Ovary (tissue), 10 donors: ENCODE measurements around the gene MRRF. TPM values are rescaled to one million over a fixed set of nuclear protein-coding genes. Genes with fewer than 3 reads are reported as not detected.

ENCODE experiments used
- DNase-seq, 5 donors: peaks; one replicate each; pipeline ENCODE4 v3.0.0-alpha.2; 2019 to 2020
- H3K27ac ChIP-seq, 2 donors: fragments of 200-600 bp; one replicate each; pipeline versions ENCODE4 v1.5.1 to v1.8.0; 2019 to 2022
- H3K27me3 ChIP-seq: fragments of 200-600 bp; one replicate; pipeline ENCODE4 v1.8.0; 2022
- H3K36me3 ChIP-seq: fragments of 200-600 bp; sonication (generic); one replicate; pipeline ENCODE4 v1.5.1; 2019
- H3K4me1 ChIP-seq: one replicate; pipeline ENCODE4 v1.8.1; 2013; ENCODE audit warnings: mild to moderate bottlenecking, moderate library complexity; ENCODE audit not compliant: insufficient read depth
- H3K4me3 ChIP-seq: fragments of 200-600 bp; sonication (generic); one replicate; pipeline ENCODE4 v1.5.1; 2017
- H3K9me3 ChIP-seq, 2 donors: fragments of 200-600 bp in 1 of 2; sonication (generic) in 1 of 2; one replicate each; pipeline versions ENCODE4 v1.5.1 to v1.8.1; 2013 to 2019; ENCODE audit warnings: mild to moderate bottlenecking in 1 of 2, moderate library complexity in 1 of 2
- CTCF ChIP-seq, 3 donors: fragments of 450-650 bp in 2 of 3; fragments of 200-600 bp in 1 of 3; IDR thresholded peaks; one replicate each; pipeline versions ENCODE4 v1.5.1 to v1.8.0; 2016 to 2022; ENCODE audit warnings: antibody characterized with exemption in 3 of 3, mild to moderate bottlenecking in 1 of 3
- EP300 ChIP-seq: sonication (generic); formaldehyde crosslinking; IDR thresholded peaks from one replicate; pipeline ENCODE4 v1.6.1; 2017; ENCODE audit warnings: antibody characterized with exemption
- POLR2A ChIP-seq: fragments of 450-650 bp; IDR thresholded peaks from one replicate; pipeline ENCODE4 v1.6.1; 2017; ENCODE audit warnings: antibody characterized with exemption, mild to moderate bottlenecking, moderate library complexity
- WGBS, 3 donors: extraction: QIAGEN DNeasy Blood & Tissue Kit in 1 of 3; methylation state at CpG; one replicate each; pipeline versions ENCODE4 v1.1.5 to v1.1.7; 2013 to 2017; 5-methylcytosine and 5-hydroxymethylcytosine counted together
- intact Hi-C, 4 donors: fragments of 100-400 bp; cut with DNase I; formaldehyde crosslinking; loops; one replicate each; pipeline versions ENCODE4 v1.11.0 to v1.15.1; 2022 to 2023
- long read RNA-seq, 3 donors: library from polyadenylated mRNA in 2 of 3; unstranded in 2 of 3; transcript quantifications; one replicate each; pipeline ENCODE4 v2.0.0 and lab custom pipeline, GENCODE V29; 2021 to 2026
- polyA plus RNA-seq, 2 donors: library from polyadenylated mRNA; stranded (reverse); fragments of 200-250 nt in 1 of 2; fragments of 350-450 nt in 1 of 2; fragmentation: Illumina TruSeq in 1 of 2; extraction: RNeasy Lipid Tissue Mini Kit (QIAGEN cat#74804) in 1 of 2; gene quantifications; one replicate each; pipeline ENCODE4 v1.2.3, GENCODE V29; 2013 to 2014
- total RNA-seq, 7 donors: library from RNA; depleted of rRNA in 2 of 7; stranded (reverse); fragments of >200 nt in 2 of 7; fragmentation: NEBNext Ultra II Directional in 3 of 7; extraction: Animal tissue kit (Norgen Biotek cat#: 25700) in 3 of 7; gene quantifications; one replicate each; pipeline versions ENCODE4 v1.1.0 to v1.2.4, GENCODE V29; 2016 to 2023
- donor health status: DM: no; HTN: no; CAD: no; lungs with moderate emphysema.
- donor health status: DM: no; HTN: no; CAD: no.
- donor health status: Bipolar disorder and iron deficiency.
- donor health status: DM: yes; HTN: yes; CAD: no.
- donor health status: DM: no; HTN: no; CAD: no.
- donor health status: DM: yes; HTN: yes; CAD: no.

The MRRF gene
- total RNA-seq, result 10 to 100 TPM; 17.9 to 28.5 (median 22.2) TPM
- 10 to 100 TPM; 15.6 to 29.8 TPM for polyA plus RNA-seq
- long read RNA-seq, donor 1, full-length matches to known transcripts, result 49 of 103 reads
- long read RNA-seq, donor 1, partial matches to known transcripts, result 22 of 103 reads
- long read RNA-seq, donor 1, other reads (novel, unspliced or antisense), result 32 of 103 reads
- long read RNA-seq, donor 2, full-length matches to known transcripts, result 3 of 30 reads
- long read RNA-seq, donor 2, partial matches to known transcripts, result 27 of 30 reads
- long read RNA-seq, donor 2, other reads (novel, unspliced or antisense), result 0 of 30 reads
- long read RNA-seq, donor 3, full-length matches to known transcripts, result 18 of 26 reads
- long read RNA-seq, donor 3, partial matches to known transcripts, result 1 of 26 reads
- long read RNA-seq, donor 3, other reads (novel, unspliced or antisense), result 7 of 26 reads

GRCh38 chr9:122264360-122265148 lies at the start of gene MRRF, which contains the start of gene RBM18:
Gene MRRF (plus strand): TSS chr9:122264882. CDS start chr9:122270892, 6,010 bp downstream.
Gene RBM18 (minus strand): TSS chr9:122264840. CDS start chr9:122261492, 3,348 bp downstream.
- TF ChIP-seq POLR2A, result peak; percentile 74
- TF ChIP-seq EP300, result no peak
- TF ChIP-seq CTCF (IDR thresholded peaks at IDR 0.05), result peak in 1 of 3 donors; percentile 44
- no peaks in the 10 kb centered on the region for H3K9me3 ChIP-seq
- H3K4me1 ChIP-seq, result peaks cover 12% of the 10 kb centered on the region
- H3K27me3 ChIP-seq, result no peaks in the 10 kb centered on the region
- intact Hi-C loops, result loop anchor here in 1 of 4 donors (10.0 kb wide), 1 partner anchor 170 kb away; the partner anchor contains the start of gene TTLL11
- H3K4me3 ChIP-seq, result peak within 1 kb of the TSS; percentile 85
- peak; percentile 85 to 94 (median 89) for DNase-seq
- H3K36me3 ChIP-seq, result no peaks in the 10 kb centered on the region
- 0% methylated on average over 37 to 60 of the region's 60 CpGs for WGBS, 3 donors
- peak within 1 kb of the TSS; percentile 78 to 84 for H3K27ac ChIP-seq

GRCh38 chr9:122215663-122216062 lies 49.0 kb upstream of the MRRF start:
- TF ChIP-seq CTCF (IDR thresholded peaks at IDR 0.05), result no peak
- no peak for TF ChIP-seq POLR2A
- TF ChIP-seq EP300, result no peak
- Histone ChIP-seq H3K4me3 (no peak overlapping the region), H3K27ac (no peak overlapping the region), H3K4me1 (peaks cover 13% of the 10 kb centered on the region), H3K9me3 (peaks cover 0 to 3% of the 10 kb centered on the region in 2 donors), H3K36me3 (no peaks in the 10 kb centered on the region), H3K27me3 (no peaks in the 10 kb centered on the region)
- no peak for DNase-seq
- intact Hi-C loops, result loop anchor here in 1 of 4 donors (10.0 kb wide), 1 partner anchor 129 kb away; no protein-coding TSS in a partner anchor
- WGBS, 3 donors, result 80 to 87% (median 83%) methylated on average over 1 of the region's 1 CpG

GRCh38 chr9:122216138-122216797 lies 48.4 kb upstream of the MRRF start:
- H3K27me3 ChIP-seq, result no peaks in the 10 kb centered on the region
- intact Hi-C loops, result loop anchor here in 1 of 4 donors (10.0 kb wide), 1 partner anchor 129 kb away; no protein-coding TSS in a partner anchor
- H3K36me3 ChIP-seq, result no peaks in the 10 kb centered on the region
- no peak for DNase-seq
- H3K4me1 ChIP-seq, result peaks cover 13% of the 10 kb centered on the region
- no peak overlapping the region for H3K27ac ChIP-seq
- peaks cover 0 to 3% of the 10 kb centered on the region in 2 donors for H3K9me3 ChIP-seq
- 43 to 70% (median 50%) methylated on average over 4 of the region's 4 CpGs for WGBS, 3 donors
- no peak overlapping the region for H3K4me3 ChIP-seq
- TF ChIP-seq EP300, result no peak
- no peak for TF ChIP-seq CTCF (IDR thresholded peaks at IDR 0.05)
- no peak for TF ChIP-seq POLR2A
